Activated CD8-positive, alpha-beta memory T cell treated with anti-CD3 and anti-CD28 coated beads for 4 hours (primary cell): ENCODE measurements around the gene GALNT10.

Experiments used
- DNase-seq, 2 donors: peaks; one replicate each; pipeline ENCODE4 v3.0.0-alpha.2; 2020; ENCODE audit warnings: low read depth in 2 of 2

The GALNT10 gene

GRCh38 chr5:154444556-154445421 is 254.3 kb downstream of the GALNT10 start:
- no peak for DNase-seq

- DNase-seq = peak; percentile 86 to 87
Observed at GRCh38 chr5:154445422-154446194, 255.1 kb downstream of the GALNT10 start, which contains the start of gene SAP30L. TSS of gene SAP30L (plus strand) at chr5:154445997. CDS start at chr5:154446605, 608 bp downstream.

- DNase-seq = no peak
Observed at GRCh38 chr5:154446195-154447088, 255.9 kb downstream of the GALNT10 start.

GRCh38 chr5:154447089-154447725 is 256.7 kb downstream of the GALNT10 start:
- no peak for DNase-seq

GRCh38 chr5:154449786-154450185 is 259.3 kb downstream of the GALNT10 start:
- no peak for DNase-seq

- DNase-seq = no peak
Observed at GRCh38 chr5:154451957-154452356, 261.4 kb downstream of the GALNT10 start.

GRCh38 chr5:154455585-154455984 is 265.1 kb downstream of the GALNT10 start:
- DNase-seq = no peak

- DNase-seq = no peak
Observed at GRCh38 chr5:154456540-154456939, 266.0 kb downstream of the GALNT10 start.

GRCh38 chr5:154459015-154459414 is 268.5 kb downstream of the GALNT10 start:
- DNase-seq = no peak

- DNase-seq = no peak
Observed at GRCh38 chr5:154460172-154460571, 269.6 kb downstream of the GALNT10 start.

GRCh38 chr5:154461531-154461930 is 271.0 kb downstream of the GALNT10 start:
- DNase-seq = no peak

- DNase-seq = no peak
Observed at GRCh38 chr5:154464438-154464837, 273.9 kb downstream of the GALNT10 start.

GRCh38 chr5:154465169-154465568 is 274.6 kb downstream of the GALNT10 start:
- no peak for DNase-seq

GRCh38 chr5:154466147-154466546 is 275.6 kb downstream of the GALNT10 start:
- DNase-seq = no peak

GRCh38 chr5:154466671-154467070 is 276.1 kb downstream of the GALNT10 start:
- DNase-seq = no peak

GRCh38 chr5:154467655-154468354 is 277.3 kb downstream of the GALNT10 start:
- peak; percentile 35 to 55 for DNase-seq

- DNase-seq = no peak
Observed at GRCh38 chr5:154470137-154470536, 279.6 kb downstream of the GALNT10 start.
